Sigmoid colon (tissue), 7 donors: ENCODE results near the gene KAZN. TPM values are rescaled to one million over a fixed set of nuclear protein-coding genes. Genes with fewer than 3 reads are reported as not detected.

Experiments used
- DNase-seq: peaks from one replicate; pipeline ENCODE4 v3.0.0-alpha.2; 2019
- H3K27ac ChIP-seq, 4 donors: fragments of 200-600 bp; sonication (generic); one replicate each; pipeline ENCODE4 v1.5.1; 2016 to 2019; ENCODE audit warnings: mild to moderate bottlenecking in 1 of 4
- H3K27me3 ChIP-seq, 3 donors: fragments of 200-600 bp; sonication (generic); one replicate each; pipeline ENCODE4 v1.5.1; 2019; ENCODE audit warnings: mild to moderate bottlenecking in 1 of 3
- H3K36me3 ChIP-seq, 4 donors: fragments of 200-600 bp; sonication (generic); one replicate each; pipeline ENCODE4 v1.5.1; 2016 to 2019
- H3K4me1 ChIP-seq, 4 donors: fragments of 200-600 bp; sonication (generic); one replicate each; pipeline ENCODE4 v1.5.1; 2017 to 2019
- H3K4me3 ChIP-seq, 4 donors: fragments of 200-600 bp; sonication (generic); one replicate each; pipeline ENCODE4 v1.5.1; 2017 to 2019; ENCODE audit warnings: mild to moderate bottlenecking in 2 of 4, moderate library complexity in 1 of 4
- H3K9me3 ChIP-seq, 4 donors: fragments of 200-600 bp in 3 of 4; sonication (generic) in 3 of 4; one replicate each; pipeline versions ENCODE4 v1.5.1 to v1.6.1; 2013 to 2019
- EP300 ChIP-seq, 4 donors: sonication (generic); formaldehyde crosslinking; IDR thresholded peaks; one replicate each; pipeline ENCODE4 v1.6.1; 2017; ENCODE audit warnings: antibody characterized with exemption in 4 of 4
- POLR2A ChIP-seq, 2 donors: fragments of 450-650 bp; IDR thresholded peaks; one replicate each; pipeline ENCODE4 v1.6.1; 2016; ENCODE audit warnings: antibody characterized with exemption in 2 of 2, mild to moderate bottlenecking in 2 of 2, moderate library complexity in 2 of 2
- POLR2AphosphoS5 ChIP-seq, 4 donors: sonication (generic); formaldehyde crosslinking; IDR thresholded peaks; one replicate each; pipeline ENCODE4 v1.6.1; 2017; ENCODE audit warnings: antibody characterized with exemption in 4 of 4
- WGBS, 2 donors: extraction: QIAGEN DNeasy Blood & Tissue Kit; methylation state at CpG; one replicate each; pipeline ENCODE4 v1.1.7; 2013; 5-methylcytosine and 5-hydroxymethylcytosine counted together
- intact Hi-C: fragments of 100-400 bp; cut with DNase I; formaldehyde crosslinking; loops from one replicate; pipeline ENCODE4 v1.15.1; 2023
- polyA plus RNA-seq, 3 donors: library from polyadenylated mRNA; stranded (reverse); fragments of 200-250 nt; gene quantifications; one replicate each; pipeline ENCODE4 v1.2.3, GENCODE V29; 2013
- total RNA-seq, 4 donors: library from RNA; depleted of rRNA; stranded (reverse); fragments of >200 nt; gene quantifications; one replicate each; pipeline ENCODE4 v1.1.0, GENCODE V29; 2016
- TF ChIP-seq, protein P1 (sequence below), 4 experiments: fragments of 450-650 bp in 3 of 4; fragments of 200-600 bp in 1 of 4; IDR thresholded peaks; one replicate each; pipeline ENCODE4 v1.5.1; 2016 to 2019; ENCODE audit warnings: antibody characterized with exemption in 4 of 4, mild to moderate bottlenecking in 3 of 4, moderate library complexity in 2 of 4
- donor health status: healthy with polysubstance abuse.
- donor health status: Bipolar disorder and iron deficiency.
- donor health status: healthy.

Gene KAZN
- total and polyA plus RNA-seq, 7 donors = 2.5 to 11.4 (median 5.6) TPM

DNA sequence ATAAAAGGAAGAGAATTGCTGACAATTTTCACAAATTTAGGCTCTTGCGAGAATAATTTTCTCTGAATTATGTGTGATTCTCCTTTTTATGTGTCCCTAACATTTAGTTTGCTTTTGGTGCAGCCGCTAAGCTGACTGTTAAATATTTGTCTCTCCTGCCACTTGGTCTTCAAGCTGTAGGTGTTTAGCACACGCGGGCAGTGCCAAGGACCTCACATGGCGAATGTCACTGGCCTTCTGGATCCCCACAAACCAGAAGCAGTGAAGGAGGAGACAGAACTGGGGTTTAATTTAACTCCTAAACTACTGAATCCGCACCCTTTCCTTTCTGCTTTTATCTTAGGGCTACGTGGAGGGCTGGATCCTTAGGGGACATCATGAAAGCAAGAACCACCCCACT lies 120.0 kb downstream of the KAZN start:
- H3K4me3 ChIP-seq = no peak overlapping the region
- intact Hi-C loops = no loop called here
- H3K9me3 ChIP-seq = no peaks in the 10 kb centered on the region
- TF ChIP-seq, protein P1, sequence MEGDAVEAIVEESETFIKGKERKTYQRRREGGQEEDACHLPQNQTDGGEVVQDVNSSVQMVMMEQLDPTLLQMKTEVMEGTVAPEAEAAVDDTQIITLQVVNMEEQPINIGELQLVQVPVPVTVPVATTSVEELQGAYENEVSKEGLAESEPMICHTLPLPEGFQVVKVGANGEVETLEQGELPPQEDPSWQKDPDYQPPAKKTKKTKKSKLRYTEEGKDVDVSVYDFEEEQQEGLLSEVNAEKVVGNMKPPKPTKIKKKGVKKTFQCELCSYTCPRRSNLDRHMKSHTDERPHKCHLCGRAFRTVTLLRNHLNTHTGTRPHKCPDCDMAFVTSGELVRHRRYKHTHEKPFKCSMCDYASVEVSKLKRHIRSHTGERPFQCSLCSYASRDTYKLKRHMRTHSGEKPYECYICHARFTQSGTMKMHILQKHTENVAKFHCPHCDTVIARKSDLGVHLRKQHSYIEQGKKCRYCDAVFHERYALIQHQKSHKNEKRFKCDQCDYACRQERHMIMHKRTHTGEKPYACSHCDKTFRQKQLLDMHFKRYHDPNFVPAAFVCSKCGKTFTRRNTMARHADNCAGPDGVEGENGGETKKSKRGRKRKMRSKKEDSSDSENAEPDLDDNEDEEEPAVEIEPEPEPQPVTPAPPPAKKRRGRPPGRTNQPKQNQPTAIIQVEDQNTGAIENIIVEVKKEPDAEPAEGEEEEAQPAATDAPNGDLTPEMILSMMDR (IDR thresholded peaks at IDR 0.05) = no peak
- no peak for TF ChIP-seq POLR2AphosphoS5 (IDR thresholded peaks at IDR 0.05)
- no peak for TF ChIP-seq EP300 (IDR thresholded peaks at IDR 0.05)
- DNase-seq = no peak
- H3K27me3 ChIP-seq = no peaks in the 10 kb centered on the region
- no peaks in the 10 kb centered on the region for H3K4me1 ChIP-seq
- H3K27ac ChIP-seq = no peak overlapping the region
- 92 to 95% methylated on average over 7 of the region's 7 CpGs for WGBS, 2 donors
- H3K36me3 ChIP-seq = no peaks in the 10 kb centered on the region

DNA sequence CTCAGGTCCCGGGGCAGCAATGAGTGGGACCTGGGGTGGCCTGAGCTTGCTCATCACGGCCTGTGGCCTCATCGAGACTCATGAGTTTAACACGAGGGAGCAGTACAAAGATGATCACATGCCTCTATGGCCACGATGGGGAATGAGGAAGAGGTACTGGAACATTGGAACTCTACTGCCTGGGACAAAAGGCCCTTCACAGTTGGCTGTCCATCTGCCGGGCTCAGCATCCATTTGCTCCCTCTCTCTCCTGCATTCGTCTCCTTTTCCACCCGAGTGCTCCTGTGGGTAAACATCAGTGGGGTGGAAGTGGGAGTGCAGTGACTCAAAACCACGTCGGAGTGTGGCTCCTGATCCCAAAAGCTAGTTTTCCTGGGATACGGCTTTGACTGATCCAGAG lies 124.9 kb downstream of the KAZN start:
- no peak for DNase-seq
- no peaks in the 10 kb centered on the region for H3K9me3 ChIP-seq
- H3K4me1 ChIP-seq = no peaks in the 10 kb centered on the region
- H3K36me3 ChIP-seq = no peaks in the 10 kb centered on the region
- no peak overlapping the region for H3K4me3 ChIP-seq
- WGBS, 2 donors = 79 to 82% methylated on average over 11 of the region's 11 CpGs
- intact Hi-C loops = no loop called here
- TF ChIP-seq POLR2A (IDR thresholded peaks at IDR 0.05) (no peak), POLR2AphosphoS5 (IDR thresholded peaks at IDR 0.05) (no peak), EP300 (IDR thresholded peaks at IDR 0.05) (no peak)
- TF ChIP-seq, protein P1 (IDR thresholded peaks at IDR 0.05) = no peak
- no peaks in the 10 kb centered on the region for H3K27me3 ChIP-seq
- H3K27ac ChIP-seq = no peak overlapping the region

DNA sequence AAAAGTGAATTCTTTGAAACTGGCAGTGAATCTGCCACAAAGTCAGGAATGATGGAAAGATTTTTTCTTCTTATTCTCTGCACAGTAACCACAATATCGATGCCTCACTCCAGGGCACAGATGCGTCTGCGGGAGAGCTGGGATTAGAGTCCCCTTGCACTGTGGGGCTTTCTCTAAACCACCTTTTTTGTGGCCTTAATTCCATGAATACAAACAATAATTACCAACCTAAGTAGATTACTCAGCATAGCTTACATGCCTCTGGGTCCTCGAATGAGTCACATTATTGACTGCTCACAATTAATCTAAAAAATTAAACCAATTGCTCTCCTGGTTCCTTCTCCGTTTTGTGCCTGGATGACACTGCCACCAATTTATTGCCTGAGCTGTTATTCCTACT lies 125.8 kb downstream of the KAZN start:
- WGBS, 2 donors = 91 to 92% methylated on average over 5 of the region's 5 CpGs
- no peak overlapping the region for H3K4me3 ChIP-seq
- no peak for DNase-seq
- no peaks in the 10 kb centered on the region for H3K9me3 ChIP-seq
- H3K4me1 ChIP-seq = peaks cover 0 to 5% (median 0%) of the 10 kb centered on the region in 4 donors
- H3K27ac ChIP-seq = no peak overlapping the region
- TF ChIP-seq, protein P1 (IDR thresholded peaks at IDR 0.05) = no peak
- TF ChIP-seq POLR2A (IDR thresholded peaks at IDR 0.05) = no peak
- TF ChIP-seq POLR2AphosphoS5 (IDR thresholded peaks at IDR 0.05) = no peak
- TF ChIP-seq EP300 (IDR thresholded peaks at IDR 0.05) = no peak
- no peaks in the 10 kb centered on the region for H3K36me3 ChIP-seq
- H3K27me3 ChIP-seq = no peaks in the 10 kb centered on the region
- intact Hi-C loops = no loop called here

DNA sequence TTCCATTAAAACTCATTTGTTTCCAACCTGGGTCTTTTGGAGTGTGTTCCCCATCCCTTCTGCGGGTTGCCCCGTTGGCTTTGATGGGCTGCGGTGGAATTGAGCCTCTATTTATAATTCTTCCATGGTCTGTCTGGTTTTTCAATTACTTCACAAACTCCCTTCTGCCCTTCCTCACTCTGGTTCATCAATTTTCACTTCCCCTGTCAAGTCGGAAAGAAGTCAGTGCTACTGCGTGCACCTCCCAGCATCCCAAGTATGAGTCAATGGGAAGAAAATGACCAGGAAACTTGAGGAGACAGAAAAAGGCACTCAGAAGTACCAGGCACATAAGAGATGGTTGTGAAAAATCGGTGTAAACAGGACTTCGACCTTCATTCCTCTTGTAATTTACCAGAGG lies 126.2 kb downstream of the KAZN start:
- Histone ChIP-seq H3K4me3 (no peak overlapping the region), H3K4me1 (peaks cover 0 to 5% (median 0%) of the 10 kb centered on the region in 4 donors), H3K36me3 (no peaks in the 10 kb centered on the region), H3K27ac (no peak overlapping the region), H3K27me3 (no peaks in the 10 kb centered on the region), H3K9me3 (no peaks in the 10 kb centered on the region)
- intact Hi-C loops = no loop called here
- no peak for DNase-seq
- TF ChIP-seq, protein P1 (IDR thresholded peaks at IDR 0.05) = no peak
- no peak for TF ChIP-seq EP300 (IDR thresholded peaks at IDR 0.05)
- no peak for TF ChIP-seq POLR2A (IDR thresholded peaks at IDR 0.05)
- no peak for TF ChIP-seq POLR2AphosphoS5 (IDR thresholded peaks at IDR 0.05)
- 79 to 87% methylated on average over 7 of the region's 7 CpGs for WGBS, 2 donors

DNA sequence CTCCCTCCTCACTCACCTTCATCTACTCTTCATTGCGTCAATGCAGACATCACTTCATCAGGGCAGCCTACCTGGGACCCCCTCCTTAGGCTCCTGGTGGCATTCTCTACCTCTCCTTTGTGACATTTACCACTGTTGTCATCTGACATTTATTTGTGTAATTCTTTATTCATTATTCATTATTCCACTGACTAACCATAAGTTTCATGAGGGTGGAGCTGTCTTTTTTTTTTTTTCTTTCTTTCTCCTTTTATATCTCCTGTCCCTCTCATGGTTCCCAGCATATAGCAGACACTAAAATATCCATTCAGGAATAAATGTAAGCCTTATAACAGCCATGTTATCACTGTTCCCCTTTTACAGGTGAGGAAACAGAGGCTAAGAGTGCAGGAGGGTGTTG lies 126.8 kb downstream of the KAZN start:
- intact Hi-C loops = no loop called here
- 94 to 98% methylated on average over 1 of the region's 1 CpG for WGBS, 2 donors
- Histone ChIP-seq H3K36me3 (no peaks in the 10 kb centered on the region), H3K9me3 (no peaks in the 10 kb centered on the region), H3K27ac (no peak overlapping the region), H3K4me3 (no peak overlapping the region), H3K4me1 (peaks cover 0 to 5% (median 0%) of the 10 kb centered on the region in 4 donors), H3K27me3 (no peaks in the 10 kb centered on the region)
- no peak for DNase-seq
- no peak for TF ChIP-seq EP300 (IDR thresholded peaks at IDR 0.05)
- no peak for TF ChIP-seq POLR2A (IDR thresholded peaks at IDR 0.05)
- TF ChIP-seq POLR2AphosphoS5 (IDR thresholded peaks at IDR 0.05) = no peak
- TF ChIP-seq, protein P1 (IDR thresholded peaks at IDR 0.05) = no peak
